Measurements from ENCODE around the gene DNAJC25. TPM values are rescaled to one million over a fixed set of nuclear protein-coding genes. Genes with fewer than 3 reads are reported as not detected.
"Not testable (repeated sequence)": the region's sequence is repeated elsewhere in the genome, so short reads cannot be mapped to it uniquely, and the experiment has no call there.

Gene DNAJC25
- total RNA-seq, 2 experiments from 2014 or later, result 3.2 to 3.6 TPM

DNA sequence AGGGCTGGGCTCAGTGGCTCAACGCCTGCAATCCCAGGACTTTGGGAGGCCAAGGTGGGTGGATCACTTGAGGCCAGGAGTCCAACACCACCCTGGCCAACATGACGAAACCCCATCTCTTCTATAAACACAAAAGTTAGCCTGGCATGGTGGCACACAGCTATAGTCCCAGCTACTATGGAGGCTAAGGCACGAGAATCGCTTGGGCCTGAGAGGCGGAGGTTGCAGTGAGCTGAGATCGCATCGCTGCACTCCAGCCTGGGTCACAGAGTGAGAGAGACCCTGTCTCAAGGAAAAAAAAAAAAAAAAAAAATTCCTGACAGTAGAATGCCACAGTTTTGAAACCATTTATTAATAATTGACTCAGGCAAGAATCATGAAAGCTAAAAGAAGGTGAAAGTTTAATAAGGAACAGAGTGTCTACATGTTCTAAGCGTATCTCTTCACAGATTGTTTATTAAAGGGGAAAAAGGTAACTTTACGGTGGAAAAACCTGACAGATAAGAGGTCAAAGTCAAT lies 26.0 kb upstream of the DNAJC25 start:
- no peak for DNase-seq
- ChIA-PET POLR2A (no interaction called here), CTCF (interaction anchor here (0.6 to 0.9 kb wide), 2 partner anchors 14 to 72 kb away, joined by 4 to 5 read pairs; no protein-coding TSS in a partner anchor)
- no peak overlapping the region for H3K4me3 Mint-ChIP-seq
- H3K4me1 Mint-ChIP-seq, result peaks cover under 1% of the 10 kb centered on the region
- peaks cover 25% of the 10 kb centered on the region for H3K27me3 Mint-ChIP-seq
- no peak overlapping the region for H3K27ac Mint-ChIP-seq
- H3K9me3 Mint-ChIP-seq, result no peaks in the 10 kb centered on the region
- no peaks in the 10 kb centered on the region for H3K36me3 Mint-ChIP-seq (ENCODE audit: low read depth)

- DNase-seq, result no peak
- no peak overlapping the region for H3K27ac Mint-ChIP-seq
- H3K36me3 Mint-ChIP-seq (ENCODE audit: low read depth), result no peaks in the 10 kb centered on the region
- no peaks in the 10 kb centered on the region for H3K4me1 Mint-ChIP-seq
- ChIA-PET POLR2A (no interaction called here), CTCF (no interaction called here)
- no peak overlapping the region for H3K4me3 Mint-ChIP-seq
- H3K27me3 Mint-ChIP-seq, result peaks cover 25% of the 10 kb centered on the region
- H3K9me3 Mint-ChIP-seq, result no peaks in the 10 kb centered on the region
These were observed 21.0 kb upstream of the DNAJC25 start for GRCh38 chr9:111610149-111610548.

DNA sequence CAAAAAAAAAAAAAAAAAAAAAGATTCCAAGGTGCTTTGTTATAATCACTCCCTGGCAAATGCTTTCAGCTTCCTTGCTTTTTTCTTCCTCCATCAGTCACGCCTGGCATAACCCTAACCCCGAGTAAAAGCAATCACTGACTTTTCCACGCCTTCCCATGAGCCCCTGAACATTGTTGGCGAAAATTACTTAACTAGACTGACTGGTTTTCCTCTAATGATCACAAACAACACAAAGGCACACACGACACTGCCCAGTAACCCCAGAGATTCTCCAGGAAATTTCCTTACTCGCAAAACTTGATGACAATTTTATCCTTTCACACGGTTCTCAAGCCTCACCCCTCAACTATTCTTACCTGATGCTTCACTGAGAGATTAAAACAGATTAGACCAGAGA lies 20.3 kb upstream of the DNAJC25 start:
- Mint-ChIP-seq H3K27ac (no peak overlapping the region), H3K4me1 (no peaks in the 10 kb centered on the region), H3K4me3 (no peak overlapping the region), H3K36me3 (ENCODE audit: low read depth) (no peaks in the 10 kb centered on the region), H3K9me3 (no peaks in the 10 kb centered on the region), H3K27me3 (peaks cover 23% of the 10 kb centered on the region)
- ChIA-PET POLR2A (no interaction called here), CTCF (no interaction called here)
- DNase-seq, result no peak

GRCh38 chr9:111613436-111614040 lies 17.6 kb upstream of the DNAJC25 start:
- POLR2A ChIA-PET, result no interaction called here
- no peak overlapping the region for H3K4me3 Mint-ChIP-seq

DNA sequence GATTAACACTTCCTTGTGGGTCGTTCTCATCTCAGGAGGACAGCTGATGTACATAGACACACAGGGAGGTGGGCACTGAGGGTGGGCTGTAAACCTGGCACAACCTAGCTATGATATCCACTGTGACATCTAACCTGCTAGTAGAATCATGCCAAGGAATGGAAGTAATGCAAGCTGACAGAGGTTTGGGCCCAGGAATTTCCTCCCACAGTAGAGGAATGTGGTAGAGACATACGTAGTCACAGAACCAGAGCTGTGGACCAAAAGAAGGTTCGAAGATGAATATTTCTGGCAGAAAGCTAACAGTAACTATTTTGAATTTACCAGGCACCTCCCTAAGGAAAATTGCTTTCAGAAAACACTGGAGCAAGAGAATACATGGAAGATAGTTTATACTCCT lies 15.2 kb upstream of the DNAJC25 start:
- no peak for DNase-seq
- CTCF ChIA-PET, result interaction anchor here (1.0 kb wide), 1 partner anchor 10 kb away, joined by 3 read pairs; no protein-coding TSS in a partner anchor
- H3K27ac Mint-ChIP-seq, result no peak overlapping the region
- POLR2A ChIA-PET, result no interaction called here
- H3K9me3 Mint-ChIP-seq, result no peaks in the 10 kb centered on the region
- H3K4me3 Mint-ChIP-seq, result no peak overlapping the region
- peaks cover 10% of the 10 kb centered on the region for H3K27me3 Mint-ChIP-seq
- H3K36me3 Mint-ChIP-seq (ENCODE audit: low read depth), result no peaks in the 10 kb centered on the region
- H3K4me1 Mint-ChIP-seq, result no peaks in the 10 kb centered on the region

More at GRCh38 chr9:111613436-111614040, 17.6 kb upstream of the DNAJC25 start:
- DNase-seq, result no peak
- no peaks in the 10 kb centered on the region for H3K36me3 Mint-ChIP-seq (ENCODE audit: low read depth)
- peaks cover 19% of the 10 kb centered on the region for H3K27me3 Mint-ChIP-seq
- H3K4me1 Mint-ChIP-seq, result no peaks in the 10 kb centered on the region
- H3K9me3 Mint-ChIP-seq, result no peaks in the 10 kb centered on the region
- no peak overlapping the region for H3K27ac Mint-ChIP-seq
- CTCF ChIA-PET, result interaction anchor here (1.6 kb wide), 1 partner anchor 8 kb away, joined by 3 read pairs; no protein-coding TSS in a partner anchor

GRCh38 chr9:111617349-111617748 lies 13.8 kb upstream of the DNAJC25 start:
- H3K27me3 Mint-ChIP-seq, result peaks cover 13% of the 10 kb centered on the region
- H3K9me3 Mint-ChIP-seq; DNase-seq; H3K4me3 Mint-ChIP-seq; H3K36me3 Mint-ChIP-seq (ENCODE audit: low read depth); H3K27ac Mint-ChIP-seq; H3K4me1 Mint-ChIP-seq; CTCF ChIA-PET; POLR2A ChIA-PET: not testable (repeated sequence)

DNA sequence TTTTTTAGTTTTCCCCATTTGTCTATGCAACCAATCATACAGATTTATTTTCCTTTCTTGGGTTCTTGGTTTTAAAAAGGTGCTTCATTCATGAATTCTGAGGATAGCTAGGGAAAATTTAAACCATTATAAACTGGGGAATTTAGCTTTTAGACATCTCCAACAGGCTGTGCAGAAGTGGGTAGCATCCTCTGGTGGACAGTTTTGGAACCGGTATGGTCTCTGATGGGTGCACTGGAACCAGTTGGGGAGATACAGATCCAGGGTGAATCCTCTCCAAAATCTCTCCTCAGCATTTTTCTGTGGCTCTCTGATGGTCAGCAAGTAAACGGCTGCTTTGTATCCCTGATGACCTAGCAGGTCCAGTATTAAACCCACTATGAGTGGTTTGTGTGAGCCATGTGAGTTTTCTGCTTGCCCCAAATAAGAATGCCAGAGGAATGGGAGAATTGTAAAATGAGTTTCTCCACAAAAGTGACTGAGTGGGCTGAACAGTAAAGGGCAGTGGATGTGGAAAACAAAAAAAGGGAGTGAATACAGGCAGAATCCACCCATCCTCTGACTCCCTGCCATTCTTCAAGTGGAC lies 9.1 kb upstream of the DNAJC25 start:
- ChIA-PET CTCF (interaction anchor here (0.6 to 2.1 kb wide), 11 partner anchors 9 to 1036 kb away, joined by 3 to 21 read pairs (median 4); partner anchors contain the start of gene DNAJC25), POLR2A (interaction anchor here (0.7 to 1.1 kb wide), 3 partner anchors 9 to 1789 kb away, joined by 3 to 4 read pairs (median 3); partner anchors contain the start of genes C9orf43, DNAJC25 and POLE3)
- H3K36me3 Mint-ChIP-seq (ENCODE audit: low read depth), result no peaks in the 10 kb centered on the region
- no peak for DNase-seq
- H3K9me3 Mint-ChIP-seq, result no peaks in the 10 kb centered on the region
- H3K4me3 Mint-ChIP-seq, result no peak overlapping the region
- H3K27ac Mint-ChIP-seq, result no peak overlapping the region
- peaks cover 12% of the 10 kb centered on the region for H3K27me3 Mint-ChIP-seq
- no peaks in the 10 kb centered on the region for H3K4me1 Mint-ChIP-seq

DNA sequence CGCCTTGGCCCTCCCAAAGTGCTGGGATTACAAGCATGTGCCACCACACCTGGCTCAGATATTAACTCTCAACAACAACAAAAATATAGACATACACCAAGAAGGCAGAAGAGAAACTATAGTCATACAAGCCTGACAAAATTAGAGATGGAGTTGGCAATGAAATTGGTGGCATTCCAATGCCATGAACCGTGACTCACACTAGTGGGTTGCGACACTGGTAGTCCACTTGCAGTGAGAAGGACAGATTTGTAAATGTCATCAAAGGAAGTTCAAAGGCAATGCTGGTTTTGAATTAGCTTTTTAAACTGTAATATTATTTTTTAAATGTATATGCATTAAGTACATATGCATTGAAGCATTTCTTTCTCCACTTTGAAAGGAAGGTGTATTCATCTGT lies 8.5 kb upstream of the DNAJC25 start:
- Mint-ChIP-seq H3K36me3 (ENCODE audit: low read depth) (no peaks in the 10 kb centered on the region), H3K4me1 (no peaks in the 10 kb centered on the region), H3K9me3 (no peaks in the 10 kb centered on the region), H3K4me3 (no peak overlapping the region), H3K27me3 (peaks cover 12% of the 10 kb centered on the region), H3K27ac (no peak overlapping the region)
- POLR2A ChIA-PET, result no interaction called here
- no peak for DNase-seq
- CTCF ChIA-PET, result interaction anchor here (2.1 kb wide), 1 partner anchor 25 kb away, joined by 21 read pairs; no protein-coding TSS in a partner anchor

DNA sequence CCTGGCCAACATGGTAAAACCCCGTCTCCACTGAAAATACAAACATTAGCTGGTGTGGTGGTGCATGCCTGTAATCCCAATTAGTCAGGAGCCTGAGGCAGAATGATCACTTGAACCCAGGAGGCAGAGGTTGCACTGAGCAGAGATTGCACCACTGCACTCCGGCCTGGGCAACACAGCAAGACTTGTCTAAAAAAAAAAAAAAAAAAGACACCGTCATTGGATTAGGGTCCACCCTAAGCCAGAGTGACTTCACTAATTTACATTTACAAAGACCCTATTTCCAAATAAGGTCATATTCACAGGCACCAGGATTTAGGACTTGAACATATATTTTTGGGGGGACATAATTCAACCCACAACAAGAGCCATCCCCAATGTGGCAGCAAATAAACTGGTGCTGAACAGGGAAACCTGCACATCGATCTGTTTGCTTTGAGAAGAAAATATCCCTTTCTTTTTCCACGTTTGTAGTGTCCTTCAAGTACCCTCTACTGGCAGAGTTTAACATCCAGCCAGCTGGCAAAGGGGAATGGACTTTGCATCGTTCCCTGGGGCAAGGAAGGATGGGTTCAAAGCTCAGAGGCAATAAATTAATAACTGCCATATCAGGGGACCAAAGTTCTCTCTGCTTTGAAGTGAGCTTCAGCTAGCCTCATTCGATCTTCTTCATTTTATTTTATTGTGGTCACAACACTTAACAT lies 3.7 kb upstream of the DNAJC25 start:
- Mint-ChIP-seq H3K4me1 (peaks cover 12% of the 10 kb centered on the region), H3K27me3 (peaks cover 6% of the 10 kb centered on the region), H3K4me3 (no peak overlapping the region), H3K27ac (no peak overlapping the region), H3K9me3 (no peaks in the 10 kb centered on the region), H3K36me3 (ENCODE audit: low read depth) (no peaks in the 10 kb centered on the region)
- CTCF ChIA-PET, result no interaction called here
- DNase-seq, result no peak
- POLR2A ChIA-PET, result no interaction called here

DNA sequence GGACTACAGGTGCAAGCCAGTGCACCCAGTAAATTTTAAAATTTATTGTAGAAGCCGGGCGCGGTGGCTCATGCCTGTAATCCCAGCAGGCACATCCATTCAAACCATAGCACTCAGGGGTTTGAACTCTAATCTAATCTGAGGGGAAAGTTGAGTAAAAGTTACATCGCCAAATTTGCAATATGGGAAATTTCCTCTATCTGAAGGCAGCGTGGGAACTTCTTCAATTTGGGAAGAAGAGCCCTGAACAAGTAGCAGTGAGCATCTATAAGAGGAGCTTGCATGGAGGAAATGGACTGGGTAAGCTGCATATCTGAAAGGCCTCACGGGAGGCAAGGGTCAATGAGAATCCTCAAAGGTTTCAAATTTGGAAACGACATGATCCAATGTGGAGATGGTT lies 2.7 kb upstream of the DNAJC25 start:
- ChIA-PET CTCF (no interaction called here), POLR2A (no interaction called here)
- Mint-ChIP-seq H3K27ac (no peak overlapping the region), H3K36me3 (ENCODE audit: low read depth) (peaks cover 6% of the 10 kb centered on the region), H3K4me1 (peaks cover 22% of the 10 kb centered on the region), H3K4me3 (no peak overlapping the region), H3K27me3 (peaks cover 4% of the 10 kb centered on the region), H3K9me3 (no peaks in the 10 kb centered on the region)
- no peak for DNase-seq

GRCh38 chr9:111630182-111630963 lies 761 bp upstream of the DNAJC25 start:
- H3K9me3 Mint-ChIP-seq, result no peaks in the 10 kb centered on the region
- peaks cover 15% of the 10 kb centered on the region for H3K36me3 Mint-ChIP-seq (ENCODE audit: low read depth)
- peak; percentile 17 for DNase-seq
- peaks cover 33% of the 10 kb centered on the region for H3K4me1 Mint-ChIP-seq
- peak overlapping the region; percentile 85 for H3K4me3 Mint-ChIP-seq
- CTCF ChIA-PET, result interaction anchor here (1.4 kb wide), 1 partner anchor 9 kb away, joined by 8 read pairs; no protein-coding TSS in a partner anchor
- H3K27me3 Mint-ChIP-seq, result no peaks in the 10 kb centered on the region
- H3K27ac Mint-ChIP-seq, result peak overlapping the region; percentile 75
- POLR2A ChIA-PET, result interaction anchor here (0.9 to 2.6 kb wide), 10 partner anchors 9 to 1373 kb away, joined by 3 to 35 read pairs (median 4); partner anchors contain the start of gene GNG10

DNA sequence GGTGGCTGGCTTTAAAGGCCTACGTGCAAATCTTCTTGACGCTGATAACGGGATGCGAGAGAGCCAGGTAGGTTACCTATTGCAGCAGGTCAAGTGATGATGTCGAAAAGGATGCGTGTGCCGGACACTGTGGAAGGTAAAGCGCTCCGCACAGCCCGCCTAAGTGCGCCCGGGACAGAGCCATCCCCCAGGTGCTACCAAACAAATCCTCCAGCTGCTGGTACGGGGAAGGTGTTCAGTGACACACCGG lies 245 bp upstream of the DNAJC25 start:
- peak overlapping the region; percentile 85 for H3K4me3 Mint-ChIP-seq
- H3K36me3 Mint-ChIP-seq (ENCODE audit: low read depth), result peaks cover 15% of the 10 kb centered on the region
- peaks cover 36% of the 10 kb centered on the region for H3K4me1 Mint-ChIP-seq
- DNase-seq, result no peak
- CTCF ChIA-PET, result interaction anchor here (0.7 to 1.4 kb wide), 3 partner anchors 9 to 34 kb away, joined by 4 to 8 read pairs (median 4); no protein-coding TSS in a partner anchor
- no peaks in the 10 kb centered on the region for H3K9me3 Mint-ChIP-seq
- POLR2A ChIA-PET, result interaction anchor here (0.9 to 2.6 kb wide), 10 partner anchors 9 to 1373 kb away, joined by 3 to 35 read pairs (median 4); partner anchors contain the start of gene GNG10
- peak overlapping the region; percentile 75 for H3K27ac Mint-ChIP-seq
- no peaks in the 10 kb centered on the region for H3K27me3 Mint-ChIP-seq
